SU-DHL-6 (cell line): ENCODE measurements around the gene NXT1.

Experiments used
- EZH2phosphoT487 ChIP-seq: fragments of 200-600 bp; sonication (generic), shearing (Covaris generic); conservative IDR thresholded peaks from 2 replicates; pipeline ENCODE4 v1.6.1; 2018; ENCODE audit warnings: mild to moderate bottlenecking, antibody characterized with exemption, low read length, moderate library complexity, mixed read lengths
- TF ChIP-seq, protein P1 (sequence below): fragments of 200-600 bp; sonication (generic); IDR thresholded peaks from one replicate; pipeline ENCODE4 v1.5.1; 2017; ENCODE audit warnings: antibody characterized with exemption, mild to moderate bottlenecking, low read length, moderate library complexity; ENCODE audit not compliant: insufficient read depth, poor library complexity, severe bottlenecking

DNA sequence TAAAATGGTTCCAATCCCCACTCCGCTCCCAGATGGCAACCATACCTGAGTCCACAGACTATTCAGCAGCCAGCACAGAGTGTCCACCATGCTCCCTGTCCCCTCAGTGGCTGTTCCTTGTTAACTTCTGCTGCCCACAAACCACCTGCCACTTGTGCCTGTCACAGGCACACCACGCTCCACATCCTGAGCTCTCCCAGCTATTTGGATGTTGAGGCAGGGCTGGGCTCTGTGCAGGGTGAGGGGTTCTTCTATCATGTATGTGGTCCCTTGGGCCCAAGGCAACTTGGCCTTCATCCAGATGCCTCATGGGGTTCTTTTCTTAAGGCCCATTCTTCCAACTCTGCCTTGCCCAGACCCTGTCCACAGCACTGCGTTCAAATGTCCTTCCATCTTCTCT lies 34.0 kb upstream of the NXT1 start:
- TF ChIP-seq, protein P1, sequence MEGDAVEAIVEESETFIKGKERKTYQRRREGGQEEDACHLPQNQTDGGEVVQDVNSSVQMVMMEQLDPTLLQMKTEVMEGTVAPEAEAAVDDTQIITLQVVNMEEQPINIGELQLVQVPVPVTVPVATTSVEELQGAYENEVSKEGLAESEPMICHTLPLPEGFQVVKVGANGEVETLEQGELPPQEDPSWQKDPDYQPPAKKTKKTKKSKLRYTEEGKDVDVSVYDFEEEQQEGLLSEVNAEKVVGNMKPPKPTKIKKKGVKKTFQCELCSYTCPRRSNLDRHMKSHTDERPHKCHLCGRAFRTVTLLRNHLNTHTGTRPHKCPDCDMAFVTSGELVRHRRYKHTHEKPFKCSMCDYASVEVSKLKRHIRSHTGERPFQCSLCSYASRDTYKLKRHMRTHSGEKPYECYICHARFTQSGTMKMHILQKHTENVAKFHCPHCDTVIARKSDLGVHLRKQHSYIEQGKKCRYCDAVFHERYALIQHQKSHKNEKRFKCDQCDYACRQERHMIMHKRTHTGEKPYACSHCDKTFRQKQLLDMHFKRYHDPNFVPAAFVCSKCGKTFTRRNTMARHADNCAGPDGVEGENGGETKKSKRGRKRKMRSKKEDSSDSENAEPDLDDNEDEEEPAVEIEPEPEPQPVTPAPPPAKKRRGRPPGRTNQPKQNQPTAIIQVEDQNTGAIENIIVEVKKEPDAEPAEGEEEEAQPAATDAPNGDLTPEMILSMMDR = no peak
- no peak for TF ChIP-seq EZH2phosphoT487
